Liver (tissue), 9 donors: ENCODE results near the gene H2AZ2. TPM values are rescaled to one million over a fixed set of nuclear protein-coding genes. Genes with fewer than 3 reads are reported as not detected.

Experiments
- DNase-seq: peaks from one replicate; pipeline ENCODE4 v3.0.0-alpha.2; 2017; ENCODE audit warnings: low spot score
- H3K27ac ChIP-seq, 2 donors: one replicate each; pipeline ENCODE4 v1.7.0; 2013; ENCODE audit warnings: inconsistent platforms in 2 of 2, low read length in 2 of 2, control low read depth in 1 of 2, low read depth in 1 of 2, mild to moderate bottlenecking in 1 of 2
- H3K27me3 ChIP-seq, 4 donors: one replicate each; pipeline versions ENCODE4 v1.6.1 to v1.7.0; 2013; ENCODE audit warnings: low read length in 3 of 4, inconsistent platforms in 1 of 4, mild to moderate bottlenecking in 1 of 4, moderate library complexity in 1 of 4; ENCODE audit not compliant: control insufficient read depth in 4 of 4, insufficient read depth in 4 of 4
- H3K36me3 ChIP-seq, 4 donors: one replicate each; pipeline versions ENCODE4 v1.6.1 to v1.7.0; 2013; ENCODE audit warnings: low read length in 3 of 4, mild to moderate bottlenecking in 3 of 4, low read depth in 1 of 4, moderate library complexity in 1 of 4; ENCODE audit not compliant: control insufficient read depth in 4 of 4, insufficient read depth in 3 of 4
- H3K4me1 ChIP-seq, 4 donors: one replicate each; pipeline versions ENCODE4 v1.6.1 to v1.7.0; 2013; ENCODE audit warnings: low read length in 3 of 4, mild to moderate bottlenecking in 3 of 4, moderate library complexity in 1 of 4; ENCODE audit not compliant: control insufficient read depth in 4 of 4, insufficient read depth in 4 of 4
- H3K4me3 ChIP-seq, 3 donors: one replicate each; pipeline versions ENCODE4 v1.6.1 to v1.7.0; 2013; ENCODE audit warnings: low read length in 3 of 3, control low read depth in 1 of 3, low read depth in 1 of 3, mild to moderate bottlenecking in 1 of 3
- H3K9ac ChIP-seq, 2 donors: one replicate each; pipeline ENCODE4 v1.7.0; 2013; ENCODE audit warnings: low read length in 2 of 2, mild to moderate bottlenecking in 2 of 2, moderate library complexity in 2 of 2, control low read depth in 1 of 2, low read depth in 1 of 2
- H3K9me3 ChIP-seq, 4 donors: one replicate each; pipeline versions ENCODE4 v1.6.1 to v1.7.0; 2013; ENCODE audit warnings: low read length in 3 of 4; ENCODE audit not compliant: control insufficient read depth in 4 of 4
- EGR1 ChIP-seq, 2 donors: IDR thresholded peaks; 2 replicates each; pipeline ENCODE4 v1.6.1; 2016 to 2018; ENCODE audit warnings: antibody characterized with exemption in 2 of 2, low read depth in 2 of 2
- FOXA1 ChIP-seq: IDR thresholded peaks from 2 replicates; pipeline ENCODE4 v1.6.1; 2016; ENCODE audit warnings: antibody characterized with exemption
- FOXA2 ChIP-seq: IDR thresholded peaks from 2 replicates; pipeline ENCODE4 v1.6.1; 2016; ENCODE audit warnings: antibody characterized with exemption
- GABPA ChIP-seq, 2 donors: IDR thresholded peaks in 1 of 2; conservative IDR thresholded peaks in 1 of 2; 2 replicates each; pipeline ENCODE4 v1.6.1; 2016; ENCODE audit warnings: antibody characterized with exemption in 2 of 2, mild to moderate bottlenecking in 1 of 2, moderate library complexity in 1 of 2
- HNF4A ChIP-seq, 2 donors: conservative IDR thresholded peaks; 2 replicates each; pipeline ENCODE4 v1.6.1; 2016; ENCODE audit warnings: antibody characterized with exemption in 2 of 2, mild to moderate bottlenecking in 2 of 2
- NR2F2 ChIP-seq: IDR thresholded peaks from 2 replicates; pipeline ENCODE4 v1.6.1; 2016; ENCODE audit warnings: antibody characterized with exemption
- RAD21 ChIP-seq, 2 donors: IDR thresholded peaks; 2 replicates each; pipeline ENCODE4 v1.6.1; 2016; ENCODE audit warnings: antibody characterized with exemption in 2 of 2, mild to moderate bottlenecking in 2 of 2
- RXRA ChIP-seq, 2 donors: IDR thresholded peaks; 2 replicates each; pipeline ENCODE4 v1.6.1; 2017 to 2018; ENCODE audit warnings: antibody characterized with exemption in 2 of 2, mild to moderate bottlenecking in 1 of 2
- SP1 ChIP-seq: IDR thresholded peaks from 2 replicates; pipeline ENCODE4 v1.6.1; 2018; ENCODE audit warnings: antibody characterized with exemption, mild to moderate bottlenecking
- TAF1 ChIP-seq: conservative IDR thresholded peaks from 2 replicates; pipeline ENCODE4 v1.6.1; 2016; ENCODE audit warnings: antibody characterized with exemption, mild to moderate bottlenecking
- YY1 ChIP-seq: IDR thresholded peaks from 2 replicates; pipeline ENCODE4 v1.6.1; 2016; ENCODE audit warnings: antibody characterized with exemption, mild to moderate bottlenecking
- WGBS: extraction: QIAGEN DNeasy Blood & Tissue Kit; methylation state at CpG from one replicate; pipeline ENCODE4 v1.1.7; 2013; 5-methylcytosine and 5-hydroxymethylcytosine counted together
- polyA plus RNA-seq, 2 donors: library from polyadenylated mRNA; stranded (reverse) in 1 of 2; unstranded in 1 of 2; fragments of 200-250 nt in 1 of 2; fragments of >200 nt in 1 of 2; fragmentation: Nextera tagmentation in 1 of 2; extraction: Ambion mirVana in 1 of 2; gene quantifications; one replicate each; pipeline versions ENCODE4 v1.2.1 to v1.2.3, GENCODE V29; 2013 to 2015
- total RNA-seq, 2 donors: library from RNA; depleted of rRNA; stranded (reverse); fragments of >200 nt; gene quantifications; one replicate each; pipeline ENCODE4 v1.2.3, GENCODE V29; 2014
- TF ChIP-seq, protein P1 (sequence below): fragments of 150-350 bp; IDR thresholded peaks from 2 replicates; pipeline ENCODE4 v1.5.1; 2017; ENCODE audit warnings: improper control_type of control experiment, low read depth, low read length; ENCODE audit not compliant: missing input control
- TF ChIP-seq, protein P2 (sequence below): IDR thresholded peaks from 2 replicates; pipeline ENCODE4 v1.6.1; 2016; ENCODE audit warnings: antibody characterized with exemption
- TF ChIP-seq, protein P3 (sequence below): IDR thresholded peaks from 2 replicates; pipeline ENCODE4 v1.6.1; 2016; ENCODE audit warnings: antibody characterized with exemption
- TF ChIP-seq, protein P4 (sequence below): IDR thresholded peaks from 2 replicates; pipeline ENCODE4 v1.6.1; 2016; ENCODE audit warnings: antibody characterized with exemption
- TF ChIP-seq, protein P5 (sequence below): IDR thresholded peaks from 2 replicates; pipeline ENCODE4 v1.6.1; 2016; ENCODE audit warnings: antibody characterized with exemption, mild to moderate bottlenecking
- donor health status: healthy.
- donor health status: healthy.
- donor health status: healthy.
- donor health status: healthy.
- donor health status: healthy.

The H2AZ2 gene
- total and polyA plus RNA-seq, 4 donors = 51.3 to 182 (median 69.5) TPM

DNA sequence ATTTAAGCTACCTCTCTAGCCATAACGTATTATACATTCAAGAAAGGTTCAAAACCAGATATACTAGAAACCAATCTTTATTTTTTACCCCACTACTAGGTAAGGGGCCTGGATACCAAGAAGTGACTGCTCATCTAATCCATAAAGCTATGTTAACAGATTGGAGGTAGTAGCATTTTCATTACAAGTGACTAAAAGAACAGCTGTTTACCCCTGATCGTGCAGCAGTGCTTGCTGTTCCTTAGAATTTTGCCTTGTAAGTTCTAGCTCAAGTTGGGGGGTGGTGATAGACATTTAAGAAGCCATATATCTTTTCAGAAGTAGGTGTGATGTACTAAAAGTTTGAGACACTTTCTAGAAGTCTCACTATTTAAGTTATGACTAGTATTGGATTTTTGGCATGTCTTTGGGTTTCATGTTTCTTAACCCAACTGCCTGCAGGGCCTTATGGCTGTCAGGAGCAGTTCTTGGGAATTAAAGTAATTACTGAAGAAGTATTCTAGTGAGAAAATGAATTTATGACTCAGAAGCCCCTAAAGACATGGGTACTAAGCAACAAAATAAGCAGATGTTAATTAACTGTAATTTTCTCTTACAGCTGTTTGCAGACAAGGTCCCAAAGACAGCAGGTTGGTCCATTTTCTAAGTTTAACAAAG lies 49.1 kb downstream of the H2AZ2 start:
- H3K27ac ChIP-seq = no peak overlapping the region

More for the DNA sequence above, 49.1 kb downstream of the H2AZ2 start:
- WGBS = 48% methylated on average over 2 of the region's 2 CpGs
- H3K36me3 ChIP-seq = peaks cover 18 to 35% (median 30%) of the 10 kb centered on the region in 4 donors
- no peaks in the 10 kb centered on the region for H3K27me3 ChIP-seq
- no peak for DNase-seq
- TF ChIP-seq, protein P1, sequence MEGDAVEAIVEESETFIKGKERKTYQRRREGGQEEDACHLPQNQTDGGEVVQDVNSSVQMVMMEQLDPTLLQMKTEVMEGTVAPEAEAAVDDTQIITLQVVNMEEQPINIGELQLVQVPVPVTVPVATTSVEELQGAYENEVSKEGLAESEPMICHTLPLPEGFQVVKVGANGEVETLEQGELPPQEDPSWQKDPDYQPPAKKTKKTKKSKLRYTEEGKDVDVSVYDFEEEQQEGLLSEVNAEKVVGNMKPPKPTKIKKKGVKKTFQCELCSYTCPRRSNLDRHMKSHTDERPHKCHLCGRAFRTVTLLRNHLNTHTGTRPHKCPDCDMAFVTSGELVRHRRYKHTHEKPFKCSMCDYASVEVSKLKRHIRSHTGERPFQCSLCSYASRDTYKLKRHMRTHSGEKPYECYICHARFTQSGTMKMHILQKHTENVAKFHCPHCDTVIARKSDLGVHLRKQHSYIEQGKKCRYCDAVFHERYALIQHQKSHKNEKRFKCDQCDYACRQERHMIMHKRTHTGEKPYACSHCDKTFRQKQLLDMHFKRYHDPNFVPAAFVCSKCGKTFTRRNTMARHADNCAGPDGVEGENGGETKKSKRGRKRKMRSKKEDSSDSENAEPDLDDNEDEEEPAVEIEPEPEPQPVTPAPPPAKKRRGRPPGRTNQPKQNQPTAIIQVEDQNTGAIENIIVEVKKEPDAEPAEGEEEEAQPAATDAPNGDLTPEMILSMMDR = no peak
- TF ChIP-seq FOXA1 (no peak), EGR1 (IDR thresholded peaks at IDR 0.05; ENCODE audit: low read depth in 2 of 2) (no peak), GABPA (IDR thresholded peaks at IDR 0.05 in 1 of 2, conservative IDR thresholded peaks at IDR 0.05 in 1 of 2) (no peak), HNF4A (conservative IDR thresholded peaks at IDR 0.05) (no peak), YY1 (no peak), TAF1 (no peak), NR2F2 (no peak), FOXA2 (no peak), RAD21 (IDR thresholded peaks at IDR 0.05) (no peak), RXRA (IDR thresholded peaks at IDR 0.05) (no peak), SP1 (no peak)
- TF ChIP-seq, protein P2, sequence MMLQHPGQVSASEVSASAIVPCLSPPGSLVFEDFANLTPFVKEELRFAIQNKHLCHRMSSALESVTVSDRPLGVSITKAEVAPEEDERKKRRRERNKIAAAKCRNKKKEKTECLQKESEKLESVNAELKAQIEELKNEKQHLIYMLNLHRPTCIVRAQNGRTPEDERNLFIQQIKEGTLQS = no peak
- TF ChIP-seq, protein P3, sequence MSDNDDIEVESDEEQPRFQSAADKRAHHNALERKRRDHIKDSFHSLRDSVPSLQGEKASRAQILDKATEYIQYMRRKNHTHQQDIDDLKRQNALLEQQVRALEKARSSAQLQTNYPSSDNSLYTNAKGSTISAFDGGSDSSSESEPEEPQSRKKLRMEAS = no peak
- TF ChIP-seq, protein P4, sequence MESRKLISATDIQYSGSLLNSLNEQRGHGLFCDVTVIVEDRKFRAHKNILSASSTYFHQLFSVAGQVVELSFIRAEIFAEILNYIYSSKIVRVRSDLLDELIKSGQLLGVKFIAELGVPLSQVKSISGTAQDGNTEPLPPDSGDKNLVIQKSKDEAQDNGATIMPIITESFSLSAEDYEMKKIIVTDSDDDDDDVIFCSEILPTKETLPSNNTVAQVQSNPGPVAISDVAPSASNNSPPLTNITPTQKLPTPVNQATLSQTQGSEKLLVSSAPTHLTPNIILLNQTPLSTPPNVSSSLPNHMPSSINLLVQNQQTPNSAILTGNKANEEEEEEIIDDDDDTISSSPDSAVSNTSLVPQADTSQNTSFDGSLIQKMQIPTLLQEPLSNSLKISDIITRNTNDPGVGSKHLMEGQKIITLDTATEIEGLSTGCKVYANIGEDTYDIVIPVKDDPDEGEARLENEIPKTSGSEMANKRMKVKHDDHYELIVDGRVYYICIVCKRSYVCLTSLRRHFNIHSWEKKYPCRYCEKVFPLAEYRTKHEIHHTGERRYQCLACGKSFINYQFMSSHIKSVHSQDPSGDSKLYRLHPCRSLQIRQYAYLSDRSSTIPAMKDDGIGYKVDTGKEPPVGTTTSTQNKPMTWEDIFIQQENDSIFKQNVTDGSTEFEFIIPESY = no peak
- TF ChIP-seq, protein P5, sequence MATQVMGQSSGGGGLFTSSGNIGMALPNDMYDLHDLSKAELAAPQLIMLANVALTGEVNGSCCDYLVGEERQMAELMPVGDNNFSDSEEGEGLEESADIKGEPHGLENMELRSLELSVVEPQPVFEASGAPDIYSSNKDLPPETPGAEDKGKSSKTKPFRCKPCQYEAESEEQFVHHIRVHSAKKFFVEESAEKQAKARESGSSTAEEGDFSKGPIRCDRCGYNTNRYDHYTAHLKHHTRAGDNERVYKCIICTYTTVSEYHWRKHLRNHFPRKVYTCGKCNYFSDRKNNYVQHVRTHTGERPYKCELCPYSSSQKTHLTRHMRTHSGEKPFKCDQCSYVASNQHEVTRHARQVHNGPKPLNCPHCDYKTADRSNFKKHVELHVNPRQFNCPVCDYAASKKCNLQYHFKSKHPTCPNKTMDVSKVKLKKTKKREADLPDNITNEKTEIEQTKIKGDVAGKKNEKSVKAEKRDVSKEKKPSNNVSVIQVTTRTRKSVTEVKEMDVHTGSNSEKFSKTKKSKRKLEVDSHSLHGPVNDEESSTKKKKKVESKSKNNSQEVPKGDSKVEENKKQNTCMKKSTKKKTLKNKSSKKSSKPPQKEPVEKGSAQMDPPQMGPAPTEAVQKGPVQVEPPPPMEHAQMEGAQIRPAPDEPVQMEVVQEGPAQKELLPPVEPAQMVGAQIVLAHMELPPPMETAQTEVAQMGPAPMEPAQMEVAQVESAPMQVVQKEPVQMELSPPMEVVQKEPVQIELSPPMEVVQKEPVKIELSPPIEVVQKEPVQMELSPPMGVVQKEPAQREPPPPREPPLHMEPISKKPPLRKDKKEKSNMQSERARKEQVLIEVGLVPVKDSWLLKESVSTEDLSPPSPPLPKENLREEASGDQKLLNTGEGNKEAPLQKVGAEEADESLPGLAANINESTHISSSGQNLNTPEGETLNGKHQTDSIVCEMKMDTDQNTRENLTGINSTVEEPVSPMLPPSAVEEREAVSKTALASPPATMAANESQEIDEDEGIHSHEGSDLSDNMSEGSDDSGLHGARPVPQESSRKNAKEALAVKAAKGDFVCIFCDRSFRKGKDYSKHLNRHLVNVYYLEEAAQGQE = no peak
- no peaks in the 10 kb centered on the region for H3K9me3 ChIP-seq
- H3K4me1 ChIP-seq = peaks cover 6 to 17% (median 10%) of the 10 kb centered on the region in 4 donors
- H3K9ac ChIP-seq = no peak overlapping the region
- peak overlapping the region in 1 of 3 donors; percentile 61 for H3K4me3 ChIP-seq
